Breast epithelium (tissue), 4 donors: ENCODE measurements around the gene RPS4Y2. TPM values are rescaled to one million over a fixed set of nuclear protein-coding genes. Genes with fewer than 3 reads are reported as not detected.

Experiments
- DNase-seq, 2 donors: peaks; one replicate each; pipeline ENCODE4 v3.0.0-alpha.2; 2019; ENCODE audit warnings: low spot score in 2 of 2
- H3K27ac ChIP-seq, 2 donors: fragments of 200-600 bp; sonication (generic) in 1 of 2; one replicate each; pipeline ENCODE4 v1.5.1; 2016 to 2019; ENCODE audit warnings: mild to moderate bottlenecking in 1 of 2
- H3K27me3 ChIP-seq, 2 donors: fragments of 200-600 bp; sonication (generic) in 1 of 2; one replicate each; pipeline versions ENCODE4 v1.5.1 to v1.6.0; 2017 to 2019; ENCODE audit warnings: control low read depth in 1 of 2, mild to moderate bottlenecking in 1 of 2
- H3K36me3 ChIP-seq: fragments of 200-600 bp; one replicate; pipeline ENCODE4 v1.5.1; 2019
- H3K4me1 ChIP-seq, 2 donors: fragments of 200-600 bp; sonication (generic); one replicate each; pipeline ENCODE4 v1.5.1; 2016 to 2019; ENCODE audit warnings: control low read depth in 1 of 2
- H3K4me3 ChIP-seq, 3 donors: fragments of 200-600 bp; sonication (generic); 1 replicate in 2 of 3; 2 replicates in 1 of 3; pipeline ENCODE4 v1.5.1; 2016 to 2019; ENCODE audit warnings: mild to moderate bottlenecking in 3 of 3, moderate library complexity in 2 of 3
- H3K9me3 ChIP-seq, 2 donors: fragments of 200-600 bp; sonication (generic) in 1 of 2; one replicate each; pipeline ENCODE4 v1.5.1; 2016 to 2019; ENCODE audit warnings: control low read depth in 1 of 2
- POLR2A ChIP-seq: fragments of 450-650 bp; IDR thresholded peaks from one replicate; pipeline ENCODE4 v1.6.1; 2016; ENCODE audit warnings: antibody characterized with exemption, mild to moderate bottlenecking, moderate library complexity
- POLR2AphosphoS5 ChIP-seq, 3 donors: sonication (generic); formaldehyde crosslinking; IDR thresholded peaks; one replicate each; pipeline ENCODE4 v1.6.1; 2017; ENCODE audit warnings: antibody characterized with exemption in 3 of 3
- intact Hi-C: fragments of 100-400 bp; cut with DNase I; formaldehyde crosslinking; loops from one replicate; pipeline ENCODE4 v1.15.1; 2023; ENCODE audit warnings: low total_unique reads
- total RNA-seq, 3 donors: library from RNA; depleted of rRNA; stranded (reverse); fragments of >200 nt; gene quantifications; one replicate each; pipeline ENCODE4 v1.1.0, GENCODE V29; 2016
- TF ChIP-seq, protein P1 (sequence below), 3 donors: fragments of 450-650 bp; IDR thresholded peaks; one replicate each; pipeline ENCODE4 v1.5.1; 2016 to 2017; ENCODE audit warnings: antibody characterized with exemption in 3 of 3, mild to moderate bottlenecking in 3 of 3, moderate library complexity in 3 of 3

Gene RPS4Y2
- total RNA-seq, 3 donors from 2014 or later, result not detected

- Histone ChIP-seq H3K9me3 (no peaks in the 10 kb centered on the region), H3K4me1 (no peaks in the 10 kb centered on the region), H3K27ac (no peak overlapping the region), H3K27me3 (no peaks in the 10 kb centered on the region), H3K36me3 (no peaks in the 10 kb centered on the region), H3K4me3 (no peak overlapping the region)
- TF ChIP-seq POLR2AphosphoS5 (IDR thresholded peaks at IDR 0.05) (no peak), POLR2A (no peak)
- TF ChIP-seq, protein P1, sequence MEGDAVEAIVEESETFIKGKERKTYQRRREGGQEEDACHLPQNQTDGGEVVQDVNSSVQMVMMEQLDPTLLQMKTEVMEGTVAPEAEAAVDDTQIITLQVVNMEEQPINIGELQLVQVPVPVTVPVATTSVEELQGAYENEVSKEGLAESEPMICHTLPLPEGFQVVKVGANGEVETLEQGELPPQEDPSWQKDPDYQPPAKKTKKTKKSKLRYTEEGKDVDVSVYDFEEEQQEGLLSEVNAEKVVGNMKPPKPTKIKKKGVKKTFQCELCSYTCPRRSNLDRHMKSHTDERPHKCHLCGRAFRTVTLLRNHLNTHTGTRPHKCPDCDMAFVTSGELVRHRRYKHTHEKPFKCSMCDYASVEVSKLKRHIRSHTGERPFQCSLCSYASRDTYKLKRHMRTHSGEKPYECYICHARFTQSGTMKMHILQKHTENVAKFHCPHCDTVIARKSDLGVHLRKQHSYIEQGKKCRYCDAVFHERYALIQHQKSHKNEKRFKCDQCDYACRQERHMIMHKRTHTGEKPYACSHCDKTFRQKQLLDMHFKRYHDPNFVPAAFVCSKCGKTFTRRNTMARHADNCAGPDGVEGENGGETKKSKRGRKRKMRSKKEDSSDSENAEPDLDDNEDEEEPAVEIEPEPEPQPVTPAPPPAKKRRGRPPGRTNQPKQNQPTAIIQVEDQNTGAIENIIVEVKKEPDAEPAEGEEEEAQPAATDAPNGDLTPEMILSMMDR (IDR thresholded peaks at IDR 0.05), result no peak
- intact Hi-C loops, result no loop called here
- DNase-seq, result no peak
Observed at GRCh38 chrY:20739806-20740205, 16.1 kb upstream of the RPS4Y2 start.

DNA sequence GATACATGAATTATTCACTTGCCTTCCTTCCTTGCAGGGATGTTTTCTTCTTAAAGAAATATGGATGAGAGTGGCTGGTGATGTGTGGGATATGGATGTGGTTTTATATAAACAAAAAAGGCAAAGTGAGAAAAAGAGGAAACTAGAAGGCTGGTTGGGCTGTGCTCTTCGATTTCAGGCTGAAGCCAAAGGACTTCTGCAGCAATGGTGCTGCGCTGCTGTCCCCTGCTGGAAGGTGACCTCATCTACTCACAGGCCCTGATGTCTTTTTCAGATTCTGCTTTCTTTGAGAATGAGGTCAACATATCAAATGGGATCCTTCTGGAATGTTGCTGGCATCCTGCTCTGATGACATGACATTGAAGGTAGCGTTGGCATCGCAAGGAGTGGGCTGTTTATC lies 15.3 kb upstream of the RPS4Y2 start:
- Histone ChIP-seq H3K9me3 (no peaks in the 10 kb centered on the region), H3K27ac (no peak overlapping the region), H3K27me3 (no peaks in the 10 kb centered on the region), H3K4me1 (no peaks in the 10 kb centered on the region), H3K4me3 (no peak overlapping the region), H3K36me3 (no peaks in the 10 kb centered on the region)
- TF ChIP-seq POLR2AphosphoS5 (IDR thresholded peaks at IDR 0.05) (no peak), POLR2A (no peak)
- TF ChIP-seq, protein P1 (IDR thresholded peaks at IDR 0.05), result no peak
- DNase-seq, result no peak
- intact Hi-C loops, result no loop called here

GRCh38 chrY:20745060-20745459 lies 10.8 kb upstream of the RPS4Y2 start:
- DNase-seq, result no peak
- no peak overlapping the region for H3K27ac ChIP-seq
- intact Hi-C loops, result no loop called here
- no peak for TF ChIP-seq POLR2AphosphoS5 (IDR thresholded peaks at IDR 0.05)
- TF ChIP-seq, protein P1 (IDR thresholded peaks at IDR 0.05), result no peak
- TF ChIP-seq POLR2A, result no peak
- H3K27me3 ChIP-seq, result no peaks in the 10 kb centered on the region
- no peaks in the 10 kb centered on the region for H3K4me1 ChIP-seq
- H3K9me3 ChIP-seq, result no peaks in the 10 kb centered on the region
- no peak overlapping the region for H3K4me3 ChIP-seq
- no peaks in the 10 kb centered on the region for H3K36me3 ChIP-seq

- no peaks in the 10 kb centered on the region for H3K4me1 ChIP-seq
- intact Hi-C loops, result no loop called here
- no peak overlapping the region for H3K27ac ChIP-seq
- DNase-seq, result no peak
- no peaks in the 10 kb centered on the region for H3K27me3 ChIP-seq
- no peaks in the 10 kb centered on the region for H3K36me3 ChIP-seq
- H3K9me3 ChIP-seq, result no peaks in the 10 kb centered on the region
- H3K4me3 ChIP-seq, result no peak overlapping the region
- no peak for TF ChIP-seq POLR2AphosphoS5 (IDR thresholded peaks at IDR 0.05)
- TF ChIP-seq, protein P1 (IDR thresholded peaks at IDR 0.05), result no peak
- no peak for TF ChIP-seq POLR2A
Observed at GRCh38 chrY:20746919-20747318, 9.0 kb upstream of the RPS4Y2 start.

DNA sequence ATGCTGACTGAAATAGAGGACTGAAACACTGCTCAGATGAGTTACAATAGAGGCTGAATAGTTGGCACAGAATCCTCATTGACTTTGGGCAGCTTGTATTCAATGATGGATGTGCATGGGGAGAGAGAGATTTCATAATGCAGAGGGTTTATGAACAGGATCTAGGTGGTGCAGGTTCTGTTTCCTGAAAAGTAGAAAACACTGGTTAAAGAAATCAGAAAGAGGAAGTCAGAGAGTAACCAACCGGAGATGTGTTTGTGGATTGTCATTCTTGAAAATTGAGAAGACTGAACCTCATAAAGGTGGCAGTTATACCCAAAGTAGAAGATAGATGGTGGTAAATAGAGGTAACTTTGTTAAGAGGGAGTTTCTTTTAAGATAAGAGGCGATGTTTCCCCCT lies 8.0 kb downstream of the RPS4Y2 start:
- no peak for DNase-seq
- TF ChIP-seq, protein P1 (IDR thresholded peaks at IDR 0.05), result no peak
- no peak for TF ChIP-seq POLR2A
- Histone ChIP-seq H3K4me1 (no peaks in the 10 kb centered on the region), H3K27me3 (no peaks in the 10 kb centered on the region), H3K4me3 (no peak overlapping the region), H3K9me3 (no peaks in the 10 kb centered on the region), H3K27ac (no peak overlapping the region), H3K36me3 (no peaks in the 10 kb centered on the region)
- intact Hi-C loops, result no loop called here
